ENCODE data around the gene AGRN.

Gene AGRN

DNA sequence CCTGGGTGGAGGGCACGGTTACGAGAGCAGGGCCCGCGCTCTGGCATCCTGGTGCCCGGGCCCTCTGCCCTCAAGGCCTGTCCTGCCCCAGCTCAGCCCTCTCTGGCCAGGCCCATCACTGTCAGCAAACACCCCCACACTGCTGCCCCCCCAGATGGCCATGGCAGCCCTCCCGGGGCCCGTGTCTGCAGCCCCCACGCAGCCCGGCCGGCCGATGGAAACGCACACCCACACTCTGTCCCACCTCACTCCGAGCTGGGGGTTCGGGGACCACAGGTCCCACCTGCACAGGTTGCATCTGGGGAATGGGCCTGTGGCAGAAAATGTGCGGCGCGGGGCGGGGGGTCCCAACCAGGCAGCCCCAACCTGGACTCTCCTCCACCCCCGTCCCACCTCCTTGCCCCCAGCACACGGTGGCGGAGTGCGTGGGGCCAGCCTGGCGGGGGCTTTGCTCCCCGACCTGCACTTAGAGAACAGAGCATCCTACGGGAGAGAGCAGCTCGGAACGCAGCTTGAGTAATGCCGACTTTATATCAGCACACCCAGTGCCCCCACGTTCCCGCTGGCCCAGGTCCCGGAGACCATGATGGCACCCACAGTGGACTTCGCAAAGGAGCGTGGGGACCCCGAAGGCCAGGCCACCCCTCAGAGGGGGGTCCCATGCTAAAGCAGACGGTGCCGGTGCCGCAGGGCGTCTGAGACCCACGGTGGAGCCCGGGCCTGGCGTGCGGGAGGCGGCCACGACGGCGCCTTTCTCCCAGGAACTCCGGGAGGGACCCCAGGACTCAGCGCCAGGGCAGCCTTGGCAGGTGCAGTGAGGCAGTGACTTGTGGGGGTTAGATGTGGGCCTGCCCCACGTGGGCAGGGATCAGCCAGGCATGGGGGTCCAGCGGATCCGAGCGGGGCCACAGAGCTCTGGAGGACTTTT lies 61.7 kb downstream of the AGRN start:
- H3K4me1 ChIP-seq (ENCODE audit: control insufficient read depth, insufficient read depth, low read length), result peaks cover 13% of the 10 kb centered on the region
- H3K9ac ChIP-seq (ENCODE audit: low read length in 2 of 2), result no peak overlapping the region
- no peaks in the 10 kb centered on the region for H3K9me3 ChIP-seq (ENCODE audit: control insufficient read depth in 2 of 2, low read length in 2 of 2)
- H3K4me3 ChIP-seq (ENCODE audit: low read length in 2 of 2), result no peak overlapping the region
- H3K27ac ChIP-seq (ENCODE audit: low read length), result no peak overlapping the region
- H3K36me3 ChIP-seq (ENCODE audit: control insufficient read depth in 2 of 2, insufficient read depth in 2 of 2, low read length in 2 of 2), result no peaks in the 10 kb centered on the region
- no peaks in the 10 kb centered on the region for H3K27me3 ChIP-seq (ENCODE audit: control insufficient read depth in 1 of 2, insufficient read depth in 2 of 2, low read length in 2 of 2)

DNA sequence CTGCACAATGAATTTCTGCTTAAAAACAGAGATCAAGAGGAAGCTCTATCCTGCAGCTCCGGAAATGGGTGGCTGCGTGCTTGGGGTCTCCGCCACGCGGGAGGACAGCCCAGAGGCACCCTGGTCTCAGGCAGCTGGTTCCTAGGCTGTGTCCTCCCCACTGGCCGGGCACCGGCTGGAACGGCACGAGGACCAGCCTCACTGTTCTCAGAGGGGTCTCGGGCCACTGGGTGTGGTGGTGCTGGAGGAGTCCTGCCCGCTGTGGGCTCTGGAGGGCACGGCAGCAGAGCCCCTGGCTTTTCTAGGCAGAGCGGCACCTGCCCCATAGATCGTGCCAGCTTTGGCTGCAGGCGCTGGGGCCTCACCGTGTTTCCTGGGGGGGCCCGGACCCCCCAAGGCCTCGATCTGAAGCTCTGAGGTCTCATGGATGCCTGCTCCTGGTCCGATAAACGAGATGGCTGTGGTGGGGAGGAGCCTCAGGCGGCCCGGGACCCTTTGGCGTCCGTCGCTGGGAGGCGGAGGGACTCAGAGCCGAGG lies 62.4 kb downstream of the AGRN start:
- Histone ChIP-seq H3K9me3 (ENCODE audit: control insufficient read depth in 2 of 2, low read length in 2 of 2) (no peaks in the 10 kb centered on the region), H3K4me1 (ENCODE audit: control insufficient read depth, insufficient read depth, low read length) (peaks cover 13% of the 10 kb centered on the region), H3K4me3 (ENCODE audit: low read length in 2 of 2) (no peak overlapping the region), H3K27ac (ENCODE audit: low read length) (no peak overlapping the region), H3K9ac (ENCODE audit: low read length in 2 of 2) (no peak overlapping the region), H3K27me3 (ENCODE audit: control insufficient read depth in 1 of 2, insufficient read depth in 2 of 2, low read length in 2 of 2) (no peaks in the 10 kb centered on the region), H3K36me3 (ENCODE audit: control insufficient read depth in 2 of 2, insufficient read depth in 2 of 2, low read length in 2 of 2) (no peaks in the 10 kb centered on the region)

DNA sequence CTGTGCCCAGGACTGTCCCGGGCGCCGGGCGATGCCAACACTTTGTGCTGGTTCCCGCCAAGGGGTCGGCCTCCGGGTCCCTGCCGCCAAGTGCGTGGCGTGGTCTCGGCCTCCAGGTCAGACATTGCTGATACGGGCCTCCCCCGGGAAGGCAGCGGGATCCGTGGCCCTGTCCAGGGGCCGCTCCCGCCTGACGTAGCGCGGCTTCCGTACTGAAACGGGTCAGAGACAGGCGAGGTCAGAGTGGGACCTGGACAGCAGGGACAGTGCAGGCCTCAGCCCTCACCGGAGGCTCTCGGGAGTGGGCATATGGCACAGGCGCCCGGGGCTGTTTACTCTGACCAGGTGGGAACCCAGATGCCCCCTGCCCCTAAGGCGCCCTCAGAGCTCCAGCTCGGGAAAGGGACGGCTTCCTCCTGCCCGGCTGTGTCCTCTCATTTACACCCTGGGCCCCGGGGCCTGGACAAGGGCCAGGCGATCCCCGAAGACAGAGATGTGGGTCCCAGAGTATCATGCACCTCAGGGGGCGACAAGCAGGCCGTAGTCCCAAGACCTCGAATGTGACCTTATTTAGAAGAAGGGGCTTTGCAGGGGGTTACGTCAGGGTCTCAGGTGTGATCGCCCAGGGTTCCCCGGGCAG lies 63.0 kb downstream of the AGRN start:
- H3K36me3 ChIP-seq (ENCODE audit: control insufficient read depth in 2 of 2, insufficient read depth in 2 of 2, low read length in 2 of 2), result no peaks in the 10 kb centered on the region
- H3K27ac ChIP-seq (ENCODE audit: low read length), result no peak overlapping the region
- H3K4me1 ChIP-seq (ENCODE audit: control insufficient read depth, insufficient read depth, low read length), result peaks cover 13% of the 10 kb centered on the region
- no peak overlapping the region for H3K9ac ChIP-seq (ENCODE audit: low read length in 2 of 2)
- no peaks in the 10 kb centered on the region for H3K27me3 ChIP-seq (ENCODE audit: control insufficient read depth in 1 of 2, insufficient read depth in 2 of 2, low read length in 2 of 2)
- H3K9me3 ChIP-seq (ENCODE audit: control insufficient read depth in 2 of 2, low read length in 2 of 2), result no peaks in the 10 kb centered on the region
- no peak overlapping the region for H3K4me3 ChIP-seq (ENCODE audit: low read length in 2 of 2)

DNA sequence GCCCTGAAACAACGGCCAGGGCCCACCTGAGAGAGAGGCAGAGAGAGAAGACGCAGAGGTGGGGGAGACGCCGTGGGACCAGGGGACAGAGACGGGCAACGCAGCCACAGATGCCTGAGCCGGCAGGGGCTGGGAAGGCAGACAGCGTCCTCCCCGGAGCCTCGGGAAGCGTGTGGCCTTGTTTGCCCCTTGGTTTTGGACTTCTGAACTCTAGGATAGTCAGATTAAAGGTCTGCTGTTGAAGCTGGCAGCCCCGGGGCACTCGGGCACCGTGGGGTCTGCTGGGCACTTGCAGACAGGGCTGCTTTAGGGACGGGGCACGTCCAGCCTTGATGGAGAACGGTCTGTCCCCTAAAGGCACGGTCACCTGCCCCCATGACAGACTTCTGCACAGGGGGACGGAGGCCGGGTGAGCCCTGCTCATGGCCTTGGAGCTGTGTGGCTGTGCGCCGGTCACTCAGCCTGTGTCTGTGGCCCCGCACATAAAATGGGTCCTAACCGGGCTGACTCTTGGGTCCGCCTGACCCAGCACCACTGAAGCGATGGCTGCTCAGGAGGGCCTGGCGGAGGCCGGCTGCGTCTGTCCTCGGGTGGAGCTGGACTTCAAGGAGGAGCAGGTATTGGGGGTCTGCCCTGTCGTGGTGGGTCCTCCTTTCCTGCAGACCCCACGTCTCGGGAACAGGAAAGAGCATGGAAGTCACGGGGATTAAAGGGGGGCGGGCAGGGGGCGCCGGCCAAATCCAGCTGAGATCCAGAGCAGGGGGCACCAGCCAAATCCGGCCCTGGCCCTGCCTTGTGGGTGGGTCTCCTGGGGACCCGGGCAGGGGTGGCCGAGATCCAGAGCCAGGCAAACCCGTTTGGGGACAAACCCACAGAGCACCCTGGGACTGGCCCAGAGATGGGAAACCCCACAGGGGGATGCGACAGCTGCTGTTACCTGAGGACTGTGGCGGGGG lies 63.8 kb downstream of the AGRN start:
- Histone ChIP-seq H3K4me3 (ENCODE audit: low read length in 2 of 2) (no peak overlapping the region), H3K36me3 (ENCODE audit: control insufficient read depth in 2 of 2, insufficient read depth in 2 of 2, low read length in 2 of 2) (no peaks in the 10 kb centered on the region)

DNA sequence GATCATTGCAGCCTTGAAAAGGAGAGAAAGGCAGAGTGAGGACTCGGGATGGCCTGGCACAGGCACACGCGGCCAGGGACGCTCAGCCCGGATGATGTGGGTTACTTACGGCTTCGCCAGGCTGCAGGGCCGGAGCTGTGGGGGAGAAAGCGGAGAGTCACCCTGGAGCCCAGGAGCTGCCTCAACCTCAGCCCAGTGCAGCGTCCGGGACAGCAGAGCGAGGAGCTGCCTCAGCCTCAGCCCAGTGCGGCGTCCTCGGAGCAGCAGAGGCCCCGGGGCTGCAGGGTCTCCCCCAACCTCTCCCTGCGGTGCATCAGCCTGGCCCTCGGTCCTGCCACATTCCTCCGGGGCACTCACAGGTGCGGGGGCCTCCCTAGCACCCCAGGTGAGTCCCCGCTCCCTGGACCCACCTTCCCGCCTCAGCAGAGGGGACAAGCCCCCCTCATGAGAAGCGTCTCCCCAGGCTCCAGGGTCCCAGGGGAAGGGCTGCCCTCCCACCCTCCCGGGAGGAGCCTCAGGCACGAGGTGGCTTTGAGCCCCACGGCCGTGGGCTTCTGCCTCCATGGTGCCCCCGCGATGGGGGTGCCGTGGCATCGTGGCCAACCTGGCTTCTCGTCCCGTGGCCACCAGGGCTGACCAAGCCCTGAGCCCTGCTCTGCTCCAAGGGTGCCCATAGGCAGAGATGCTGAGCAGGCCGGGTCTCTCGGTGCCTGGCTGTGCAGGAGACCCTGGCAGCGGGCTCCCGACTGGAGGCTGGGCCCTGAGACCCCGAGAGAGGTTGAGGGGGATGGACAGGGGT lies 64.7 kb downstream of the AGRN start:
- Histone ChIP-seq H3K9ac (ENCODE audit: low read length in 2 of 2) (no peak overlapping the region), H3K27me3 (ENCODE audit: control insufficient read depth in 1 of 2, insufficient read depth in 2 of 2, low read length in 2 of 2) (no peaks in the 10 kb centered on the region), H3K4me3 (ENCODE audit: low read length in 2 of 2) (no peak overlapping the region), H3K4me1 (ENCODE audit: control insufficient read depth, insufficient read depth, low read length) (peaks cover 9% of the 10 kb centered on the region), H3K36me3 (ENCODE audit: control insufficient read depth in 2 of 2, insufficient read depth in 2 of 2, low read length in 2 of 2) (no peaks in the 10 kb centered on the region), H3K27ac (ENCODE audit: low read length) (no peak overlapping the region), H3K9me3 (ENCODE audit: control insufficient read depth in 2 of 2, low read length in 2 of 2) (no peaks in the 10 kb centered on the region)

More for the DNA sequence above, 63.8 kb downstream of the AGRN start:
- peaks cover 13% of the 10 kb centered on the region for H3K4me1 ChIP-seq (ENCODE audit: control insufficient read depth, insufficient read depth, low read length)
- H3K9me3 ChIP-seq (ENCODE audit: control insufficient read depth in 2 of 2, low read length in 2 of 2), result no peaks in the 10 kb centered on the region
- no peak overlapping the region for H3K27ac ChIP-seq (ENCODE audit: low read length)
- H3K9ac ChIP-seq (ENCODE audit: low read length in 2 of 2), result no peak overlapping the region
- H3K27me3 ChIP-seq (ENCODE audit: control insufficient read depth in 1 of 2, insufficient read depth in 2 of 2, low read length in 2 of 2), result no peaks in the 10 kb centered on the region

DNA sequence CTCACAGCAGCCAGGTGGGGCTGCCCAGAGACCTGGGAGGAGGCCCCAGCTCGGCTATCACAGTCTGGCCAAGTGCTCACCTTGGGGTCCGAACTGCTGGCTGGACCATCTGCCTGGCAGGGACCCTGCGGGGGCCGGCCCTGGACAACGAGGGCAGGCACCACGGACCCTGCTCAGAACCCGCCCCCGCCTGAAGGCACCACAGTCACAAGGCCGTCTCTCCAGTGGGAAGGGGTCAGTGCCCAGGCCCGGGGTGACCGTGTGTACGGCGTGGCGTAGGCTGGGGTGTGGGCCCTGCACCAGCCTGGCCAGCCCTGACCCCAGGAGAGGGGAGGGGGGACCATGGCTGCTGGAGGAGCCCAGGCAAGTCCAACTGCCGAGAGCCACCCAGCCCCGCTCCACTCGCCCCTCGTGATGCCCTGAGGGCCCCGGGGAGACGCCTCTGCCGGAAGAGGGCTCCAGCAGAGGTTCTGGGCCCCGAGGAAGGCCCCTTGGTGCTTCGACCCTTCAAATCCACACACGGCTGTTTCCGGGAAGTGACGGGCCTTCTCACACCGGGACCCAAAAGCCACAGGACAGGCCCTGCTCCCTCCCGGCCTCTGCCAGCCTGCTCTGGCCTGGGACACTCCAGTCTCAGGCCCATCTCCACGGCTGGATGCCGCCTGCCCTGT lies 65.4 kb downstream of the AGRN start:
- Histone ChIP-seq H3K9ac (ENCODE audit: low read length in 2 of 2) (no peak overlapping the region), H3K4me1 (ENCODE audit: control insufficient read depth, insufficient read depth, low read length) (peaks cover 1% of the 10 kb centered on the region), H3K27ac (ENCODE audit: low read length) (no peak overlapping the region), H3K4me3 (ENCODE audit: low read length in 2 of 2) (no peak overlapping the region), H3K27me3 (ENCODE audit: control insufficient read depth in 1 of 2, insufficient read depth in 2 of 2, low read length in 2 of 2) (no peaks in the 10 kb centered on the region), H3K9me3 (ENCODE audit: control insufficient read depth in 2 of 2, low read length in 2 of 2) (no peaks in the 10 kb centered on the region), H3K36me3 (ENCODE audit: control insufficient read depth in 2 of 2, insufficient read depth in 2 of 2, low read length in 2 of 2) (no peaks in the 10 kb centered on the region)

DNA sequence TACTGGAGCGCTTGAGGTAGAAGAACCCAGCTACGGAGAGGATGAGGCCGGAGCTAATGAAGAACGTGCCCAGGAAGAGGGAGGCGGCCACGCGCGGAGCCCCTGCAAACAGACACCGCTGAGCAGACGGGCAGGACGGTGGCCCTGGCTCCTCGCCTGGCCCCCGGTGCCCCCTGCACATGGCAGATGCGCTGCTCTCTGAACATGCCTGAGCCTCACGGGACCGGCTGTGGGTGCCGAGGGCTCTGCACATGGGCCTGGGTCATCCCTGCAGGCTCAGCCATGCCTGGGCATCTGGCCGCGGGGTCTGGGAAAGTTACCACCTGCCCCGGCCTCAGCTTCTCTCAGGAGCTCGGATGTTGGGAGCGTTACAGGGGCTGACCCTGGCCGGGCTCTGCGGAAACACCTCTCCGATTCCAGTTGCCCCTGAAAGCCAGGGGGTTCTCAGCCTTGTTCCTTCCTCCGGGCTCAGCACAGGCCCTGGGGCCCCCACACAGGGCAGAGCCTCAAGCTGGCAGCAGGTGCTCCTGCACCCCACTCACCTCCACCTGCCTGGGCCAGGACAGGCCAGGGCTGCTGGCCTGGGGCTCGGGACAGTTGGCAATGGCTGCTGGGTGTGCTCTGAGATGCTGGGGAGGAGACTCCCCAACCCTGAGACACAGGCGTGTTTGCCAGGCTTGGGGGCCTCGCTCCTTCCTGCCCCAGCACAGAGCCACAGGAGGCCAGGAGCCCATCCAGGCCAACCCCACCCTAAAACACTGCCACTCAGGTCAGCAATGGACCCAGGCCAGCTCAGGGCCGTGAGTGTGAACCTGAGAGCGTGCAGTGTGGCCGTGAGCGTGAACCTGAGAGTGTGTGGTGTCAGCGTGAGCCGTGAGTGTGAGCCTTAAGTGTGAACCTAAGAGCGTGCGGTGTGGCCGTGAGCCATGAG lies 66.3 kb downstream of the AGRN start:
- Histone ChIP-seq H3K36me3 (ENCODE audit: control insufficient read depth in 2 of 2, insufficient read depth in 2 of 2, low read length in 2 of 2) (no peaks in the 10 kb centered on the region), H3K27ac (ENCODE audit: low read length) (no peak overlapping the region), H3K27me3 (ENCODE audit: control insufficient read depth in 1 of 2, insufficient read depth in 2 of 2, low read length in 2 of 2) (no peaks in the 10 kb centered on the region), H3K4me1 (ENCODE audit: control insufficient read depth, insufficient read depth, low read length) (no peaks in the 10 kb centered on the region), H3K9me3 (ENCODE audit: control insufficient read depth in 2 of 2, low read length in 2 of 2) (no peaks in the 10 kb centered on the region), H3K9ac (ENCODE audit: low read length in 2 of 2) (no peak overlapping the region), H3K4me3 (ENCODE audit: low read length in 2 of 2) (no peak overlapping the region)

DNA sequence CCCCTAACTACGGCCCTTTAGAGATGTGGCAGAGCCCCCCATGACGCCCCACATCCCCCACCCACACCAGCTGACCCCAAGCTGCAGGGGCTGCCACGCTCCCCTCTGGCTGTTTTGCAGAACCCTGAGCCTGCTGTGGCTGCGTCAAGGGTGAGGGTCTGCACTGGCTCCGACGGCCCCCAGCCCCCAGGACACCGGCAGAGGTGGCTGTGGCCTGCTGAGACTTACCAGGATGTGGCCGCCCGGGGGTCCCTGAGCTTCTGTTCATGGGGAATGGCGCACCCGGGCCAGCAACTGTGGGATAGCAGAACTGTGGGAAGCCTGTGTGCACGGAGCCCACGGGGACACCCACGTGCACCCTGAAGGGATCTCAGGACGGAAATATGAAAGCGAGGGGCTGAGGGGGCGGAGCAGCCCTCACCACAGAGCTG lies 67.0 kb downstream of the AGRN start:
- no peaks in the 10 kb centered on the region for H3K36me3 ChIP-seq (ENCODE audit: control insufficient read depth in 2 of 2, insufficient read depth in 2 of 2, low read length in 2 of 2)

More for the DNA sequence above, 67.0 kb downstream of the AGRN start:
- no peaks in the 10 kb centered on the region for H3K4me1 ChIP-seq (ENCODE audit: control insufficient read depth, insufficient read depth, low read length)
- no peak overlapping the region for H3K4me3 ChIP-seq (ENCODE audit: low read length in 2 of 2)
- no peak overlapping the region for H3K27ac ChIP-seq (ENCODE audit: low read length)
- no peak overlapping the region for H3K9ac ChIP-seq (ENCODE audit: low read length in 2 of 2)
- H3K27me3 ChIP-seq (ENCODE audit: control insufficient read depth in 1 of 2, insufficient read depth in 2 of 2, low read length in 2 of 2), result no peaks in the 10 kb centered on the region
- H3K9me3 ChIP-seq (ENCODE audit: control insufficient read depth in 2 of 2, low read length in 2 of 2), result no peaks in the 10 kb centered on the region

All from stomach smooth muscle (tissue), 2 donors.